Breast epithelium (tissue), 3 donors: ENCODE results near the gene EPB41.
"Not testable (repeated sequence)": the region's sequence is repeated elsewhere in the genome, so short reads cannot be mapped to it uniquely, and the experiment has no call there.

Experiments used
- CTCF ChIP-seq, 3 donors: fragments of 450-650 bp; IDR thresholded peaks; one replicate each; pipeline ENCODE4 v1.5.1; 2016 to 2017; ENCODE audit warnings: antibody characterized with exemption in 3 of 3, mild to moderate bottlenecking in 3 of 3, moderate library complexity in 3 of 3
- POLR2A ChIP-seq: fragments of 450-650 bp; IDR thresholded peaks from one replicate; pipeline ENCODE4 v1.6.1; 2016; ENCODE audit warnings: antibody characterized with exemption, mild to moderate bottlenecking, moderate library complexity
- POLR2AphosphoS5 ChIP-seq, 3 donors: sonication (generic); formaldehyde crosslinking; IDR thresholded peaks; one replicate each; pipeline ENCODE4 v1.6.1; 2017; ENCODE audit warnings: antibody characterized with exemption in 3 of 3

- not testable (repeated sequence) for TF ChIP-seq CTCF (IDR thresholded peaks at IDR 0.05); POLR2AphosphoS5 (IDR thresholded peaks at IDR 0.05); POLR2A
These were observed 236.0 kb downstream of the EPB41 start for GRCh38 chr1:29150346-29150745.
